Heart right ventricle (tissue), 16 donors: ENCODE data around the gene CMBL. TPM values are rescaled to one million over a fixed set of nuclear protein-coding genes. Genes with fewer than 3 reads are reported as not detected.
A peak's percentile ranks its signal among the peaks of the same experiment; 100 is the strongest.

ENCODE experiments used
- ATAC-seq, 8 donors: fragments of 200-7000 bp; cut with Tn5 transposase; one replicate each; pipeline ENCODE4 v1.9.1; 2020; ENCODE audit warnings: mild to moderate bottlenecking in 8 of 8, moderate library complexity in 8 of 8, moderate number of reproducible peaks in 1 of 8
- DNase-seq, 2 donors: peaks; one replicate each; pipeline ENCODE4 v3.0.0-alpha.2; 2020
- H3K27ac ChIP-seq, 10 donors: fragments of 200-600 bp; sonication (generic) in 2 of 10; one replicate each; pipeline versions ENCODE4 v1.5.0 to v1.8.0; 2020 to 2022; ENCODE audit warnings: mild to moderate bottlenecking in 3 of 10
- H3K27me3 ChIP-seq, 7 donors: fragments of 200-600 bp; one replicate each; pipeline ENCODE4 v1.8.0; 2021 to 2022; ENCODE audit warnings: mild to moderate bottlenecking in 2 of 7
- H3K36me3 ChIP-seq, 9 donors: fragments of 200-600 bp; sonication (generic) in 1 of 9; one replicate each; pipeline versions ENCODE4 v1.5.0 to v1.8.0; 2020 to 2022; ENCODE audit warnings: mild to moderate bottlenecking in 2 of 9
- H3K4me1 ChIP-seq, 9 donors: fragments of 200-600 bp; sonication (generic) in 1 of 9; one replicate each; pipeline versions ENCODE4 v1.5.0 to v1.8.0; 2020 to 2022; ENCODE audit warnings: mild to moderate bottlenecking in 4 of 9
- H3K4me3 ChIP-seq, 10 donors: fragments of 200-600 bp; sonication (generic) in 2 of 10; one replicate each; pipeline versions ENCODE4 v1.5.0 to v1.8.0; 2020 to 2022; ENCODE audit warnings: mild to moderate bottlenecking in 7 of 10, moderate library complexity in 2 of 10
- H3K9me3 ChIP-seq, 11 donors: fragments of 200-600 bp in 10 of 11; sonication (generic) in 2 of 11; one replicate each; pipeline versions ENCODE4 v1.5.0 to v1.8.0; 2013 to 2022; ENCODE audit warnings: mild to moderate bottlenecking in 2 of 11, control low read depth in 1 of 11, moderate library complexity in 1 of 11
- WGBS, 2 donors: extraction: QIAGEN DNeasy Blood & Tissue Kit; methylation state at CpG; one replicate each; pipeline ENCODE4 v1.1.7; 2013; ENCODE audit warnings: inconsistent platforms in 1 of 2; 5-methylcytosine and 5-hydroxymethylcytosine counted together
- intact Hi-C, 10 donors: fragments of 100-400 bp; cut with DNase I; formaldehyde crosslinking; loops; one replicate each; pipeline versions ENCODE4 v1.11.1 to v1.14.2; 2022
- polyA plus RNA-seq, 2 donors: library from polyadenylated mRNA; stranded (reverse); fragments of 200-250 nt; gene quantifications; one replicate each; pipeline ENCODE4 v1.2.3, GENCODE V29; 2013
- total RNA-seq, 10 donors: library from RNA; stranded (reverse); fragmentation: NEBNext Ultra II Directional in 3 of 10; extraction: Animal tissue kit (Norgen Biotek cat#: 25700) in 3 of 10; gene quantifications; one replicate each; pipeline versions ENCODE4 v1.2.1 to v1.2.4, GENCODE V29; 2021 to 2023
- TF ChIP-seq, protein P1 (sequence below), 9 donors: fragments of 200-600 bp; sonication (generic) in 2 of 9; IDR thresholded peaks; one replicate each; pipeline versions ENCODE4 v1.5.0 to v1.8.0; 2021 to 2022; ENCODE audit warnings: antibody characterized with exemption in 9 of 9, mild to moderate bottlenecking in 5 of 9, moderate library complexity in 1 of 9
- donor health status: Arrhythmogenic right ventricular cardiomyopathy.
- donor health status: ischemic (EF 13 %, LVEDD 7.1; RV severe dilation, severe dysfunction).
- donor health status: healthy with polysubstance abuse.
- donor health status: DM: no; HTN: yes; CAD: no.
- donor health status: DM: no; HTN: no; CAD: no.
- donor health status: ischemic (EF 25% LVEDD 6.9; RV normal size, moderate dysfunction).
- donor health status: ischemic (EF 25% LVEDD 5.7; RV mildly dilated, moderate dysfunction).
- donor health status: healthy.
- donor health status: DM: yes; HTN: yes; CAD: no.
- donor health status: Ischemic cardiomyopathy.
- donor health status: ischemic (EF 35%, LVEDD 5.7; RV mildly dilated, moderate dysfunction).
- donor health status: nonischemic (EF 11% LVEDD 7.7; RV severe dilation, severe dysfunction).
- donor health status: DM: yes; HTN: yes; CAD: no.
- donor health status: PGD.
- donor health status: ischemic (EF 29% LVEDD 5.4; RV normal size, mild dysfunction).
- donor health status: nonischemic (EF 23%, LVEDD 6.1; RV moderate dilation, normal function).

Gene CMBL
- total and polyA plus RNA-seq, 12 donors = 12.0 to 53.4 (median 40.7) TPM

DNA sequence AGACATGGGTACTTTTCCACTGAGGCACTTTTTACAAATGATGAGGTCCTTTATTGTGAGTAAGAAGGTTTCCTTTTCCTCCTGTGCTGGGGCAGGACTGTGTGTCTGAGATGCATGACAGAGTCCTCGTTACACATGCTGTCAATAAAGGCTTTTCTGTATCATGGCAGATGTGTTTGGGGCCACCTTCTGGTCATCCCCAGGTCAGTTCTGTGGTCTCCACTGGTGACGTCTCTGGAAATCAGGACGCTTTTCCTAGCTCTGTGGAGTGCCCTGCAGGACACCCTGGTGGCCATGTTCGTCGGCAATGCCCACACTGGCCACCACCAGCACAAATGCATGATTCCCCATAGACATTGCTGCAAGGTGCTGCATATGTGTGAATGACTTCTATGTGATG is 2.8 kb downstream of the CMBL start:
- Histone ChIP-seq H3K27me3 (peaks cover 0 to 10% (median 0%) of the 10 kb centered on the region in 7 donors), H3K27ac (no peak overlapping the region), H3K36me3 (peaks cover 0 to 2% (median 0%) of the 10 kb centered on the region in 9 donors), H3K4me3 (no peak overlapping the region), H3K4me1 (peaks cover 0 to 58% (median 18%) of the 10 kb centered on the region in 9 donors), H3K9me3 (peaks cover 0 to 5% (median 0%) of the 10 kb centered on the region in 11 donors)
- intact Hi-C loops = no loop called here
- TF ChIP-seq, protein P1, sequence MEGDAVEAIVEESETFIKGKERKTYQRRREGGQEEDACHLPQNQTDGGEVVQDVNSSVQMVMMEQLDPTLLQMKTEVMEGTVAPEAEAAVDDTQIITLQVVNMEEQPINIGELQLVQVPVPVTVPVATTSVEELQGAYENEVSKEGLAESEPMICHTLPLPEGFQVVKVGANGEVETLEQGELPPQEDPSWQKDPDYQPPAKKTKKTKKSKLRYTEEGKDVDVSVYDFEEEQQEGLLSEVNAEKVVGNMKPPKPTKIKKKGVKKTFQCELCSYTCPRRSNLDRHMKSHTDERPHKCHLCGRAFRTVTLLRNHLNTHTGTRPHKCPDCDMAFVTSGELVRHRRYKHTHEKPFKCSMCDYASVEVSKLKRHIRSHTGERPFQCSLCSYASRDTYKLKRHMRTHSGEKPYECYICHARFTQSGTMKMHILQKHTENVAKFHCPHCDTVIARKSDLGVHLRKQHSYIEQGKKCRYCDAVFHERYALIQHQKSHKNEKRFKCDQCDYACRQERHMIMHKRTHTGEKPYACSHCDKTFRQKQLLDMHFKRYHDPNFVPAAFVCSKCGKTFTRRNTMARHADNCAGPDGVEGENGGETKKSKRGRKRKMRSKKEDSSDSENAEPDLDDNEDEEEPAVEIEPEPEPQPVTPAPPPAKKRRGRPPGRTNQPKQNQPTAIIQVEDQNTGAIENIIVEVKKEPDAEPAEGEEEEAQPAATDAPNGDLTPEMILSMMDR (IDR thresholded peaks at IDR 0.05) = peak in 3 of 9 donors; percentile 10 to 16 (median 14)
- DNase-seq (no peak), ATAC-seq (no peak)
- 70 to 79% methylated on average over 5 of the region's 5 CpGs for whole genome bisulfite sequencing, 2 donors

DNA sequence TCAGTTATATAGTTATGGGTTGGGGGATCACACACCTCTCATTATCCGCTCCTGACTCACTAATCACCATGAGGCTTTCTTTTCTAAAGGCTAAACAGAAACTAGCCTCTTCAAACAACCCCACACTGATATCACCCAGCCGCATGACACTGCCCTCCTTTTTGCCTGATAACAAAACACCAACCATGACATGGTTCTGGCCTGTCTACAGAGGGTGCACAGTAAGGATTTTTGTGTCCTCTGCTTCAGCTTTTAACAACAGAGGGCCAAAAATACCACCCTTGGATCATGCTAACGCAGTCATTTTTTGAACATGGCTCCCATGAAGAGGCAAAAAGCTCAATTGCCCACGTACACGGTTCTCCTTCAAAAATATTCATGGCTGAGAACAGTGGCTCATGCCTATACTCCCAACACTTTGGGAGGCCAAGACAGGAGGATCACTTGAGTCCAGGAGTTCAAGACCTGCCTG is 4.0 kb downstream of the CMBL start:
- no peak for DNase-seq
- peaks cover 0 to 4% (median 0%) of the 10 kb centered on the region in 9 donors for H3K36me3 ChIP-seq
- H3K27ac ChIP-seq = peak overlapping the region in 8 of 10 donors; percentile 26 to 83 (median 62)
- peak in 1 of 8 donors; percentile 21 for ATAC-seq
- H3K4me1 ChIP-seq = peaks cover 0 to 58% (median 18%) of the 10 kb centered on the region in 9 donors
- H3K27me3 ChIP-seq = peaks cover 0 to 10% (median 0%) of the 10 kb centered on the region in 7 donors
- WGBS, 2 donors = 64 to 68% methylated on average over 5 of the region's 5 CpGs
- TF ChIP-seq, protein P1 (IDR thresholded peaks at IDR 0.05) = no peak
- H3K4me3 ChIP-seq = no peak overlapping the region
- peaks cover 0 to 6% (median 0%) of the 10 kb centered on the region in 11 donors for H3K9me3 ChIP-seq
- intact Hi-C loops = loop anchor here in 1 of 10 donors (2.0 kb wide), 1 partner anchor 29 kb away; no protein-coding TSS in a partner anchor

DNA sequence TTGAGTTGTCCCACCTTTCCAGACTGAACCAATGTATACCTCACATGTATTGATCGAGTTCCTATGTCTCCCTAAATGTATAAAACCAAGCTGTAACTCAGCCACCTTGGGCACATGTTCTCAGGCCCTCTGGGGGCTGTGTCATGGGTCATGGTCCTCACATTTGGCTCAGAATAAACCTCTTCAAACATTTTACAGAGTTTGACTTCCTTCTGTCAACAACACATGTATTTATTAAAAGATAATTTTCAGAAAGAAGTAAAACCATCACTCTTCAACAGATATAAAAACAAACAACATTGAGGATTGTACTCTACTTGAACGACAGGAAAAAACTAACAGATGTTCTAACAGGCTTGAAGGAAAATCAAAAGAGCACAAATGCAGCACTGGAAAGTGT is 4.5 kb downstream of the CMBL start:
- Histone ChIP-seq H3K27me3 (peaks cover 0 to 10% (median 0%) of the 10 kb centered on the region in 7 donors), H3K4me3 (no peak overlapping the region), H3K9me3 (peaks cover 0 to 6% (median 0%) of the 10 kb centered on the region in 11 donors), H3K4me1 (peaks cover 0 to 58% (median 18%) of the 10 kb centered on the region in 9 donors), H3K27ac (peak overlapping the region in 9 of 10 donors; percentile 26 to 83 (median 56)), H3K36me3 (peaks cover 0 to 4% (median 0%) of the 10 kb centered on the region in 9 donors)
- TF ChIP-seq, protein P1 (IDR thresholded peaks at IDR 0.05) = no peak
- WGBS, 2 donors = 68 to 71% methylated on average over 2 of the region's 2 CpGs
- ATAC-seq (no peak), DNase-seq (no peak)
- intact Hi-C loops = loop anchor here in 1 of 10 donors (2.0 kb wide), 1 partner anchor 30 kb away; no protein-coding TSS in a partner anchor

DNA sequence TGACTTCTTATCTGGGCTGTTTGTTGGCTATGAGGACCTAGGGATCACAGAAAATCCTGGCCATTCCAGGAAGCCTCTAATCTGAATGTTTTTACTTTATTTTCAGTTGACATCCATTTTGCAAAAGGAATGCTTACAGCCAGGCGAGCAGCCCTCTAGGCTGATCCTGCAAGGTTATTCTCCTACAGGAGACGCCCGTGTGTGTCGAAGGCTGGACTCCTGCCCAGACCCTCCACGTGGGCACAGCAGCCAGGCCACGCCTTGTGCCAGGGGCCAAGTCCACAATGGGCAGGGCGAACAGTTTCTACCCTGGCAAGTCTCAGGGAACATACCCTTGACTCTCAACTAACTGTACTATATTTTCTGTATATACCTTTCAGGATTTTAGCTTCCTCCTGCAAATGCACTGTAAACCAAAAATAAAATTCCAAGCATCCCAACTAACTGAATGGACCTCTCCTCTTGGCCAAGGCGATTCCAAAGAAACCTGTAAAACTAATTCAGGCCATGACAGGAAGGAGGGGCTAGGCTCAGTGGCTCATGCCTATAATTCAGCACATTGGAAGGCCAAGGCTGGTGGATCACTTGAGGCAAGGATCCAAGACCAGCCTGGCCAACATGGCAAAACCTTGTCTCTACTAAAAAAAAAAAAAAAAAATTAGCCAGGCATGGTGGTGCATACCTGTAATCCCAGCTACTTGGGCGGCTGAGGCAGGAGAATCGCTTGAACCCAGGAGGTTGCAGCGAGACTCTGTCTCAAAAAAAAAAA is 5.7 kb downstream of the CMBL start:
- Histone ChIP-seq H3K9me3 (peaks cover 0 to 6% (median 0%) of the 10 kb centered on the region in 11 donors), H3K36me3 (peaks cover 0 to 4% (median 0%) of the 10 kb centered on the region in 9 donors), H3K27ac (peak overlapping the region; percentile 52 to 83 (median 72)), H3K4me3 (peak overlapping the region in 5 of 10 donors; percentile 18 to 39 (median 34)), H3K4me1 (peaks cover 0 to 55% (median 18%) of the 10 kb centered on the region in 9 donors), H3K27me3 (peaks cover 0 to 5% (median 0%) of the 10 kb centered on the region in 7 donors)
- peak; percentile 84 to 85 for DNase-seq
- intact Hi-C loops = loop anchor here in 1 of 10 donors (2.0 kb wide), 1 partner anchor 31 kb away; no protein-coding TSS in a partner anchor
- ATAC-seq = peak; percentile 86 to 98 (median 94)
- TF ChIP-seq, protein P1 (IDR thresholded peaks at IDR 0.05) = no peak
- WGBS, 2 donors = 60 to 69% methylated on average over 11 of the region's 11 CpGs
